OCI-LY3 (cell line): ENCODE data around the gene DUSP9.

Source experiments
- H2AFZ ChIP-seq: fragments of 200-600, 300-600 bp; shearing (Covaris generic); 2 replicates; pipeline ENCODE4 v1.6.0; 2014; ENCODE audit warnings: antibody characterized with exemption, low read depth, low read length
- H3K27ac ChIP-seq: fragments of 200-600, 300-600 bp; sonication (generic); 2 replicates; pipeline ENCODE4 v1.5.1; 2014; ENCODE audit warnings: mild to moderate bottlenecking, low read length, moderate library complexity, mixed read lengths
- H3K27me3 ChIP-seq: fragments of 200-600, 300-600 bp; sonication (generic); 2 replicates; pipeline ENCODE4 v1.6.1; 2014; ENCODE audit warnings: low read depth, low read length, mixed read lengths
- H3K36me3 ChIP-seq: fragments of 200-600, 300-600 bp; sonication (generic); replicated peaks from 2 replicates; pipeline ENCODE3; 2014; ENCODE audit warnings: low read depth, low read length, mixed read lengths
- H3K4me1 ChIP-seq: fragments of 300-600, 200-600 bp; sonication (generic); 2 replicates; pipeline ENCODE4 v1.6.1; 2014; ENCODE audit warnings: low read length, mixed read lengths
- H3K4me2 ChIP-seq: fragments of 200-600, 300-600 bp; sonication (generic); 2 replicates; pipeline ENCODE4 v1.6.1; 2014; ENCODE audit warnings: low read length, mixed read lengths
- H3K4me3 ChIP-seq: fragments of 300-600, 200-600 bp; sonication (generic); 2 replicates; pipeline ENCODE4 v1.5.1; 2014; ENCODE audit warnings: antibody characterized with exemption, mild to moderate bottlenecking, low read length, moderate library complexity
- H3K79me2 ChIP-seq: fragments of 300-600, 200-600 bp; shearing (Covaris generic); 2 replicates; pipeline ENCODE4 v1.6.1; 2014; ENCODE audit warnings: mild to moderate bottlenecking, low read length, mixed read lengths
- H3K9ac ChIP-seq: fragments of 300-600, 200-600 bp; shearing (Covaris generic); 2 replicates; pipeline ENCODE4 v1.6.0; 2014; ENCODE audit warnings: mild to moderate bottlenecking, low read length, moderate library complexity
- H3K9me3 ChIP-seq: fragments of 200-600, 300-600 bp; shearing (Covaris generic); 2 replicates; pipeline ENCODE4 v1.6.1; 2014; ENCODE audit warnings: low read length, mixed read lengths; ENCODE audit not compliant: insufficient read depth
- H4K20me1 ChIP-seq: fragments of 200-600, 300-600 bp; sonication (generic); 2 replicates; pipeline ENCODE4 v1.6.1; 2016; ENCODE audit warnings: low read length, mixed read lengths; ENCODE audit not compliant: insufficient read depth
- EZH2phosphoT487 ChIP-seq: fragments of 200-600 bp; shearing (Covaris generic); IDR thresholded peaks from 2 replicates; pipeline ENCODE4 v1.6.1; 2018; ENCODE audit warnings: antibody characterized with exemption, mixed run types, low read depth
- TF ChIP-seq, protein P1 (sequence below): fragments of 200-600, 300-600 bp; sonication (generic); IDR thresholded peaks from 2 replicates; pipeline ENCODE4 v1.5.1; 2014; ENCODE audit warnings: antibody characterized with exemption, low read length, low read depth

Gene DUSP9

DNA sequence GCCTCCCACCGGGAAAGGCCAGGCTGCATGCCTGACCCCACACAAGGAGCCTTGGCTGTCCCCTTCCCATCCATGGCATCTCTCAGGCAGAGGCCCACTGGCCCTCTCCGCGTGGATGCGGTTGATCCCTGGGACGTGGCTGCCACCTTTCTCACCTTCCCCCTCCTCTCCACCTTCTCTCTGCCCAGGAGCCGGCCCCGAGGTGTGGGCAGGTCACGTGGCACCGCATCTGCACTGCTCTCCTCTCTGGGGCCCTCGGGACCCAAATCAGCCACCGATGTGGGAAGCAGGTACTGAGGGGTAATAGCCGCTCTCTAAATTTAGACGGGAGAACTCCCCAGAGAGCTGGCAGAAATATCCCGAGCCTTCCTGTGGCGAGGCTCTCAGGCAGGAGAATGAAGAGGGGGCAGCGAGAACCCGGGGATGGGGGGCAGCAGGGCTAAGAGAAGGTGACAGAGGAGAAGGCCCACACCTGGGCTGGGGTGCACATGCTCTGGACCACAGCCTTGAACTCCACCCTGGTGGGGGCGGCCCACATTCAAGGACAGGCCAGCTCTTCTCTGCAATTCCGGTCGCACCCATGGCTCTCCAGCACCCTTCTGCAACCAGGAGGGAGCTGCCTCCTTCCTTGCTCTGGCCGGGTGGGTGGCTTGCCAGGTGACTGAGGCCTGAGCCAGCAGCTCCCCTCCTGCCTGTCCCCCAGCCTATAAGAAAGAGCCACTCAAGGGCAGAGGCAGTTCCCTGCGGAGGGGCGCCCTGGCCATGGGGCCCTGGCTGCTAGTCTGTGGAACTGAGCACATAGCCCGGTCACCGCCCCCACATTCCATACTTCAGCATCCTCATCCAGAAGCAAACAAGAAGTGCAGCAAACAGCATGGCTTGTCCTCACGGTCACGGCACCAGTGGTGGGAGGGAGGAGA, 9.6 kb upstream of the DUSP9 start:
- Histone ChIP-seq H3K4me3 (no peak overlapping the region), H3K36me3 (no peaks in the 10 kb centered on the region), H2AFZ (no peak overlapping the region), H3K79me2 (no peaks in the 10 kb centered on the region), H3K27me3 (peaks cover 4% of the 10 kb centered on the region; the same call in 1 of the 2 replicates), H3K27ac (no peak overlapping the region), H3K9me3 (no peaks in the 10 kb centered on the region), H3K4me1 (peaks cover 16% of the 10 kb centered on the region; the same call in 1 of the 2 replicates), H3K9ac (no peak overlapping the region), H4K20me1 (no peaks in the 10 kb centered on the region), H3K4me2 (no peak overlapping the region)
- no peak for TF ChIP-seq EZH2phosphoT487
- TF ChIP-seq, protein P1, sequence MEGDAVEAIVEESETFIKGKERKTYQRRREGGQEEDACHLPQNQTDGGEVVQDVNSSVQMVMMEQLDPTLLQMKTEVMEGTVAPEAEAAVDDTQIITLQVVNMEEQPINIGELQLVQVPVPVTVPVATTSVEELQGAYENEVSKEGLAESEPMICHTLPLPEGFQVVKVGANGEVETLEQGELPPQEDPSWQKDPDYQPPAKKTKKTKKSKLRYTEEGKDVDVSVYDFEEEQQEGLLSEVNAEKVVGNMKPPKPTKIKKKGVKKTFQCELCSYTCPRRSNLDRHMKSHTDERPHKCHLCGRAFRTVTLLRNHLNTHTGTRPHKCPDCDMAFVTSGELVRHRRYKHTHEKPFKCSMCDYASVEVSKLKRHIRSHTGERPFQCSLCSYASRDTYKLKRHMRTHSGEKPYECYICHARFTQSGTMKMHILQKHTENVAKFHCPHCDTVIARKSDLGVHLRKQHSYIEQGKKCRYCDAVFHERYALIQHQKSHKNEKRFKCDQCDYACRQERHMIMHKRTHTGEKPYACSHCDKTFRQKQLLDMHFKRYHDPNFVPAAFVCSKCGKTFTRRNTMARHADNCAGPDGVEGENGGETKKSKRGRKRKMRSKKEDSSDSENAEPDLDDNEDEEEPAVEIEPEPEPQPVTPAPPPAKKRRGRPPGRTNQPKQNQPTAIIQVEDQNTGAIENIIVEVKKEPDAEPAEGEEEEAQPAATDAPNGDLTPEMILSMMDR: no peak

DNA sequence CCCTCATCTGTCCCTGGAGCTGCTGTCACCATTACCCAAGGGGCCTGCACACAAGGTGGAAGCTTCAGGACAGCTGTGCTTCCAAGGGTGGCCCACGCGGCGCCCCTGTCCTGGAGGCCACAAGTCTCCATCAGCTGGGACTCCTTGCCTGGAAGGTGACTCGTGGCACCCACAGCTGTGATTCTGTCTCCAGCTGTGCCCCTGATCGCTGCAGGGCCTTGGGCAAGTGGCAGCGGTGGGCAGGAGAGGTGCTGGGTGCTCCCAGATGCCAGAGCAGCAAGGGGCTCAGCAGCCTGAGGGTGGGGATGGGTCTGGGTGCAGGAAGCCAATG, 9.0 kb upstream of the DUSP9 start:
- no peaks in the 10 kb centered on the region for H3K36me3 ChIP-seq
- peaks cover 4% of the 10 kb centered on the region; the same call in 1 of the 2 replicates for H3K27me3 ChIP-seq
- no peak overlapping the region for H3K27ac ChIP-seq
- H3K4me3 ChIP-seq: no peak overlapping the region
- H3K4me2 ChIP-seq: no peak overlapping the region
- no peak overlapping the region for H2AFZ ChIP-seq
- H3K9ac ChIP-seq: no peak overlapping the region
- TF ChIP-seq, protein P1: no peak
- TF ChIP-seq EZH2phosphoT487: no peak
- no peaks in the 10 kb centered on the region for H4K20me1 ChIP-seq
- H3K4me1 ChIP-seq: peaks cover 16% of the 10 kb centered on the region; the same call in 1 of the 2 replicates
- H3K9me3 ChIP-seq: no peaks in the 10 kb centered on the region
- H3K79me2 ChIP-seq: no peaks in the 10 kb centered on the region

DNA sequence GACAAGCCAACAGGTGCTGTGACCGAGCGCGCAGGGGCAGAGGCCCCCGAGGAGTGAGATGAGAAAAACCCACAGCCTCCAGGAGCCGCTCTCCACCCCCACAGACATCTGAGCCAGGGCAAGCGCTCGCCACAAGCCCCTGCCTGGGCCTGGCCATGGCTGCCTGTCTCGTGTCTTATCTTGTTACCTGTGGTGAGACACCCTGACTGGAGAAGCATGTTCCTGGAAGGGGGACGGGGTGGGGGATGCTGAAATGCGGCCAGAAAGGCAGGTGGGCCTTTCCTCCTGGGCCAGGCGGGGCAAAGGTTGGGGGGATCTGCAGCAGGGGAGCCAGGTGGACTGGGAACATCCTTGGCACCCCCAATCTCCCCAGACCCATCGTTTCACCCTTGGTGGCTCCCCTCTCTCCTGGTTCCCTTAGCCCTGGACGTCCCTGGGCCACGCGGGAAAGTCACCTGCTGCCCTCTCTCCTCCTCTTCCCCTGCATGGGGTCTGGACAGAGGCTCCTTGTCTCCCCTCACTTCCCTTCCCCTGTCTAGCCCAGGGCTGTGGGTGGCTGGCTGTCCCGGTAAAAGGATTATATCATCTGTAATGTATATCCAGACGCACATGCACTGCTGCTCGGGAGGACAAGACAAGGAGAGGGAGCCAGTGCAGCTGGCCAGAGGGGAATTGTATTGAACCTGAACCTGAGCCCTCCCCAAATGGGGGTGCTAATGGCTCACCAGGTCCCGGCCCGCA, 8.4 kb upstream of the DUSP9 start:
- Histone ChIP-seq H3K27ac (no peak overlapping the region), H3K4me2 (no peak overlapping the region), H3K27me3 (peaks cover 4% of the 10 kb centered on the region; the same call in 1 of the 2 replicates), H4K20me1 (no peaks in the 10 kb centered on the region), H3K9ac (no peak overlapping the region), H3K79me2 (no peaks in the 10 kb centered on the region), H2AFZ (no peak overlapping the region), H3K9me3 (no peaks in the 10 kb centered on the region), H3K4me1 (peaks cover 16% of the 10 kb centered on the region; the same call in 1 of the 2 replicates), H3K4me3 (no peak overlapping the region), H3K36me3 (no peaks in the 10 kb centered on the region)
- TF ChIP-seq, protein P1: no peak
- TF ChIP-seq EZH2phosphoT487: no peak
